IgD-negative memory B cell (primary cell): ENCODE results near the gene JMJD1C. TPM values are rescaled to one million over a fixed set of nuclear protein-coding genes. Genes with fewer than 3 reads are reported as not detected.
"Not testable (repeated sequence)": the region's sequence is repeated elsewhere in the genome, so short reads cannot be mapped to it uniquely, and the experiment has no call there.

Experiments used
- H3K27ac Mint-ChIP-seq, 3 donors: one replicate each; pipeline ENCODE4 v1.8.0; 2020 to 2022; ENCODE audit warnings: mild to moderate bottlenecking in 3 of 3, mixed read lengths in 3 of 3, moderate library complexity in 1 of 3
- H3K27me3 Mint-ChIP-seq: one replicate; pipeline ENCODE4 v1.8.0; 2021; ENCODE audit warnings: mixed read lengths
- H3K36me3 Mint-ChIP-seq: one replicate; pipeline ENCODE4 v1.8.0; 2020; ENCODE audit warnings: mild to moderate bottlenecking, mixed read lengths
- H3K4me1 Mint-ChIP-seq, 3 donors: one replicate each; pipeline ENCODE4 v1.8.0; 2020 to 2022; ENCODE audit warnings: mixed read lengths in 3 of 3, mild to moderate bottlenecking in 1 of 3
- H3K4me3 Mint-ChIP-seq, 4 donors: one replicate each; pipeline ENCODE4 v1.8.0; 2020 to 2022; ENCODE audit warnings: mild to moderate bottlenecking in 4 of 4, mixed read lengths in 4 of 4, moderate library complexity in 3 of 4
- H3K9me3 Mint-ChIP-seq, 3 donors: one replicate each; pipeline ENCODE4 v1.8.0; 2020 to 2021; ENCODE audit warnings: mixed read lengths in 3 of 3, mild to moderate bottlenecking in 1 of 3
- polyA plus RNA-seq: library from polyadenylated mRNA; unstranded; fragments of 300-500 nt; fragmentation: Illumina TruSeq; gene quantifications from one replicate; pipeline ENCODE4 v1.2.3, GENCODE V29; 2021

The JMJD1C gene
- polyA plus RNA-seq, 1 donor from 2014 or later: 107 TPM

DNA sequence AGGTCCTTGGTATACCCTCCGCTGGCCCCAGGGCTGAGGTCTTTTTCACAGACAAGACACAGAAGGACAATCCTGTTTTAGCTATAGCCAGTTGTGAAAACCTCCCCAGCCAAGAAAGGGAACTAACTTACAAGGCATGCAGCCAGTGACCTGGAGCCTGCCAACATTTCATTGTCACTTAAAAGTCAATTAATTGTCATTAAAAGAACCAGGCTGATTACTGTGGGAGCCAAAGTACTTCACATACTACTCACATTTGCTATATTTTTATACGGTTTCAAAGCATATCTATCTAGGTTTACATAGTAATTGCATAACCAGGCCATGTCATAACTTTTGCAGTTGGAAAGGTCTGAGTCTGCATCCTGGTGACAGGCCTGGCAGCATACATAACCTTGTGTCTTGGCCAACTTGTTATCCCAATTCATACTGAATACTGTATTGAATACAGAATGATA, 301.6 kb downstream of the JMJD1C start:
- Mint-ChIP-seq H3K27ac (peak overlapping the region in 1 of 3 donors; percentile 84), H3K27me3 (no peaks in the 10 kb centered on the region), H3K4me1 (peaks cover 2 to 25% (median 7%) of the 10 kb centered on the region in 3 donors), H3K9me3 (no peaks in the 10 kb centered on the region), H3K4me3 (no peak overlapping the region), H3K36me3 (peaks cover 2% of the 10 kb centered on the region)

DNA sequence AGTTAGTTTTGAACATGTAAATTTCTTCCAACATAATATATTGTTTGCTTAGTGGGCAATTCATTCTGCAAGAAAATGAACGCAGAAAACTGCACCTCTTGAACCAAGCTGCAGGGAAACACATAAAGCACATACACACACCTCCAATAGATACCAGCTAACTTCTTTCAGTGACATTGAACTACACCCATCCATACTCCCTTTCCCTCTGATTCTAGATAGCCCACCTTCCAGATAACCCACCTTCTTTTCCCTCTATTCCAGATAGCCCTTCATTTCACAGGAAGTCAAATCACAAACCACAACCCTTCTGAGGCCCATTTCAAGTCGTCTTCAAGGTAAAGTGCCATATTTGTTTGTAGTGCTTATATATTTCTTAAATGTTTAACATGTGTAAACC, 304.2 kb downstream of the JMJD1C start:
- peak overlapping the region in 1 of 4 donors; percentile 1 for H3K4me3 Mint-ChIP-seq
- peaks cover 5 to 16% (median 13%) of the 10 kb centered on the region in 3 donors for H3K4me1 Mint-ChIP-seq
- no peaks in the 10 kb centered on the region for H3K36me3 Mint-ChIP-seq

DNA sequence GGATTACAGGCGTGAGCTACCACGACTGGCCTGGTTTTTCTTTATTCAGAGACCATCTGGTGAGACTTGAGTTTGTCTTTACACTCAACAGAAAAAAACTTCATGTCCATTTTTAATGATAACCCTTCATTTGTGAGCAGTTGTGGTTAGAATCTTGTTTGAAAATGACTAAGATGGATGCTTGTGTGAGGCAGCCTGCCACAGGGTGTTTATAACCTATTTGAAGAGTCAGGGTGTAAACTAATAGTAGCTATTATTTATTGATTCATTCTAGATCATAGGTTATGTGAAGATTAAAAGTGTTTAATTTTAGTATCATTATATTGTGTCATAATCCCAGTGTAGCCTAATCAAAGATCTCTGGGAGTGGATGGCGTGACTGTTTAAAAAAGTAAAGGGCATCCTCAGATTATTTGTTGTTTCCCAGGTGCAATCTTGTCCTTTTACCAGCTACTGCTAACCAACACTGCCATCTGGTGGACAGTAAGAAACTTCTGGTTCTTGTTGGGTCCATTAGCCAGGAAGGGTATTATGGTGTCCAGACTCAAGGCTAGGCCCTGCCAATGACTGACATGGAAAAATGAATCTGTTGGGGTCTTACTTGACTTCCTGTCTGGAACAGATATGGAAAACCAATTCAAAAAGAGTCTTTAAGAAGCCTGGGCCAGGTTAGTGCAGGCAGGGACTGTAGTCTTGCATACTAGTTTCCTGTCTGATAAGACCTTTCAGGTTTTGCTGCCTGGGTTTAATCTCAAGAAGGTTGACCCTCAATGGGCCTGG, 307.7 kb downstream of the JMJD1C start:
- no peaks in the 10 kb centered on the region for H3K36me3 Mint-ChIP-seq
- H3K9me3 Mint-ChIP-seq: no peaks in the 10 kb centered on the region
- H3K27me3 Mint-ChIP-seq: no peaks in the 10 kb centered on the region
- H3K27ac Mint-ChIP-seq: peak overlapping the region; percentile 3 to 57 (median 46)
- H3K4me1 Mint-ChIP-seq: peaks cover 6 to 16% (median 12%) of the 10 kb centered on the region in 3 donors
- H3K4me3 Mint-ChIP-seq: no peak overlapping the region

More for the DNA sequence above, 304.2 kb downstream of the JMJD1C start:
- peak overlapping the region in 2 of 3 donors; percentile 21 to 68 for H3K27ac Mint-ChIP-seq
- no peaks in the 10 kb centered on the region for H3K9me3 Mint-ChIP-seq
- H3K27me3 Mint-ChIP-seq: no peaks in the 10 kb centered on the region

DNA sequence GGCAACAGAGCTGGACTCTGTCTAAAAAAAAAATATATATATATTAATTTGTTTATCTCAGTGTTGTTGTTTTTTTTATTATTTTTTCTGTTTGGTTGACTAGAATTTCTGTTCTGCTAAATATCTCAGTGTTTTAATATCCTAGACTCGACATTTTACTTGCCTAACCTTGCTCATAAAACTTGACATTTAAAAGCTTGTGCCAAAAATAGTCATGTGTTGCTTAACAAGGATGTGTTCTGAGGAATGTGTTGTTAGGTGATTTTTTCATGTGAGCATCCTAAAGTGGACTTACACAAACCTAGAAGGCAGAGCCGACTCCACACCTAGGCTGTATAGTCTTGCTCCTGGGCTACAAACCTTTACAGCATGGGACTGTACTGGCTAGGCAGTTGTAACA, 309.5 kb downstream of the JMJD1C start:
- no peaks in the 10 kb centered on the region for H3K27me3 Mint-ChIP-seq
- H3K27ac Mint-ChIP-seq: peak overlapping the region in 1 of 3 donors; percentile 82
- H3K36me3 Mint-ChIP-seq: no peaks in the 10 kb centered on the region
- H3K9me3 Mint-ChIP-seq: no peaks in the 10 kb centered on the region
- no peak overlapping the region for H3K4me3 Mint-ChIP-seq
- peaks cover 4 to 10% (median 5%) of the 10 kb centered on the region in 3 donors for H3K4me1 Mint-ChIP-seq

DNA sequence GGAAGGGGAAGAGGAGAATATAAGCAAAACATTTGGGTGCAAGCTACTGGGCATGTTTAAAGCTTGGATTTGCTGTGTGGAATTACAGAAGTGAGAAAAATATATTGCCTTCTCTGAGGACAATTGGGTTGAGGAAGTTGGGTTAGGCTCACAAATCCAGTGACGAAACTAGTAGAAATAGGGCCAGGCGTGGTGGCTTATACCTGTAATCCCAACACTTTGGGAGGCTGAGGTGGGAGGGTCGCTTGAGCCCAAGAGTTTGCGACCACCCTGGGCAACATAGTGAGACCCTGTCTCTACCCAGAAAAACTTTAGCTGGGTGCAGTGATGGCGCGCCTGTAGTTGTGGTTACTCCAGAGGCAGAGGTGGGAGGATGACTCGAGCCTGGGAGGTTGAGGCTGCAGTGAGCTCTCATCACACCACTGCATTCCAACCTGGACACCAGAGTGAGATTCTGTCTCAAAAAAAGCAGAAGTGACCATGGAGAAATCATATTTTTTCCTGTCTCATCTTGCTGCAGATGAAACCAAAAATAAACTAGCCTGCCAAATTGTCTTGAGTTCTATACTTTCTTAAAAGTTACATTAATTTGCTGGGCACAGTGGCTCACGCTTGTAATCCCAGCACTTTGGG, 310.3 kb downstream of the JMJD1C start:
- no peaks in the 10 kb centered on the region for H3K36me3 Mint-ChIP-seq

DNA sequence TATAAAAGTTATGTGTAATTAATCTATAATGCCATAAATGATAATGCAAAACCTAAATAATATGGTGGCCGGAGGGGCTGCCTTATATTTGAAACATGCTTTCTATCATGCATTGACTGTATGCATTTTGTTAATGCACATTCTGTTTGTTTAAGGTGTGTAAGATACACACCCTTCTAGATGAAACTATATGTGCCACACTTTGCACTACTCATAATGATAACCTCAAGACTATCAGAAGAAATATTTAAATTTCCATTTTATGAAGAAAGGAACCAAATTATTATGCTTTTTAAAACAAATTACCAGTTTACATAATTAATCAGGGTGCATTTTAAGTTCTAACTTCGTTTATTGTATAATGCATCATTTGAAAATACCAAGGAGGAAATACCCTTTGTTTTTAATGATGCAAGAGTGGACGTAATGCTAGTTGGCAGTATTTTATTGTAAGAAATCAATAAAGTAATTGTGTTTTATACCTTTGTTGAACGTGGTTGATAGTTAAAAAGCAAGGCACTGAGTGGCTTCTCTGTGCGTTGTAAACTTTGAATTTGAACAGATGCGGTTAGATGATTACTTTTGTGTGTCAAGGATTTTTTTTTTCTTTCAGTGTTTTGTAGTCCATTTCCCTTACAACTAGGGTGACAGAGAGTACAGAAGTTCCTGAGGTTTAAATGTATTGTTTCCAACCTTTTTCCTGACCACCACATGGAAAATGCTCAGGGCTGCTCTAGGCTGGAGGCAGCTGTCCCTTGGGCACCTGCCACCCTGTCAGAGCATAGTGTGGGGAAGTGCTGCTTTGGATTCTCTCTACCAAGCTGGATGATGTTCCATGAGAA, 311.0 kb downstream of the JMJD1C start:
- peak overlapping the region in 1 of 3 donors; percentile 16 for H3K27ac Mint-ChIP-seq
- H3K27me3 Mint-ChIP-seq: no peaks in the 10 kb centered on the region
- peaks cover under 1 to 10% (median 8%) of the 10 kb centered on the region in 3 donors for H3K4me1 Mint-ChIP-seq
- no peaks in the 10 kb centered on the region for H3K36me3 Mint-ChIP-seq
- H3K9me3 Mint-ChIP-seq: no peaks in the 10 kb centered on the region
- peak overlapping the region in 1 of 4 donors; percentile 29 for H3K4me3 Mint-ChIP-seq

More for the DNA sequence above, 310.3 kb downstream of the JMJD1C start:
- H3K4me3 Mint-ChIP-seq: no peak overlapping the region
- peak overlapping the region in 2 of 3 donors; percentile 16 to 82 for H3K27ac Mint-ChIP-seq
- no peaks in the 10 kb centered on the region for H3K9me3 Mint-ChIP-seq
- H3K4me1 Mint-ChIP-seq: peaks cover 4 to 10% (median 7%) of the 10 kb centered on the region in 3 donors
- H3K27me3 Mint-ChIP-seq: no peaks in the 10 kb centered on the region

DNA sequence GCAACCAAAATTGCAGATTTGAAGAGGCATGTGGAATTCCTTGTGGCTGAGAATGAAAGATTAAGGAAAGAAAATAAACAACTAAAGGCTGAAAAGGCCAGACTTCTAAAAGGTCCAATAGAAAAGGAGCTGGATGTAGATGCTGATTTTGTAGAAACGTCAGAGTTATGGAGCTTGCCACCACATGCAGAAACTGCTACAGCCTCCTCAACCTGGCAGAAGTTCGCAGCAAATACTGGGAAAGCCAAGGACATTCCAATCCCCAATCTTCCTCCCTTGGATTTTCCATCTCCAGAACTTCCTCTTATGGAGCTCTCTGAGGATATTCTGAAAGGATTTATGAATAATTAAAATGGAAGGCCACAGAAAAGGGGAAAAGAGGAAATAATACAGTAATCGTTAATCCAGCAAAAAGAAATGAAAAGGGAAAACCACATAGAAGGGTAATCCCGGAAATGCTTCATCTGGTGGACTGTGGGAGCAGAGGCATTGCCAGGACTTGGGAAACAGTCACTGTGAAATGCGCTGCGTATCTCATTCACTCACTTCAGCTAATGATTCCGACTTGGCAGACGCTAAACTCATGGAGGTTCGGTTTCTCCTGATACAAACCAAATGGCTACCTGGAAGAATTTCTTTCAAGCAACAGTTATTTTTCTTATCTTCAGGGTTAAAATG, 311.8 kb downstream of the JMJD1C start:
- H3K4me1 Mint-ChIP-seq: peaks cover 7 to 10% (median 10%) of the 10 kb centered on the region in 3 donors
- not testable (repeated sequence) for H3K27me3 Mint-ChIP-seq, H3K4me3 Mint-ChIP-seq, H3K36me3 Mint-ChIP-seq, H3K9me3 Mint-ChIP-seq, H3K27ac Mint-ChIP-seq

DNA sequence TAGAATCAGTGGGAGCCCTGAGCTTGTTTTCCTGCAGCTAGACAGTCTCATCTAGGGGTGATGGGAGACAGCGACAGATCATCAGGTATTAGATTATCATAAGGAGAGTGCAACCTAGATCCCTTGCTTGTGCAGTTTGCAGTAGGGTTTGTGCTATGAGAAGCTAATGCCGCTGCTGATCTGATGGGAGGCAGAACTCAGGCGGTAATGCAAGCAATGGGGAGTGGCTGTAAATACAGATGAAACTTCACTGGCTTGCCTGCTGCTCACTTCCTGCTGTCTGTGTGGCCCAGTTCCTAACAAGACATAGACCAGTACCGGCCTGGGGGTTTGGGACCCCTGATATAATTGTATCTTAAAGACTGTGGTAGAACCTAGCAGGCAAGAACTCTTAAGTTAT, 315.0 kb downstream of the JMJD1C start:
- peaks cover 7% of the 10 kb centered on the region for H3K36me3 Mint-ChIP-seq

DNA sequence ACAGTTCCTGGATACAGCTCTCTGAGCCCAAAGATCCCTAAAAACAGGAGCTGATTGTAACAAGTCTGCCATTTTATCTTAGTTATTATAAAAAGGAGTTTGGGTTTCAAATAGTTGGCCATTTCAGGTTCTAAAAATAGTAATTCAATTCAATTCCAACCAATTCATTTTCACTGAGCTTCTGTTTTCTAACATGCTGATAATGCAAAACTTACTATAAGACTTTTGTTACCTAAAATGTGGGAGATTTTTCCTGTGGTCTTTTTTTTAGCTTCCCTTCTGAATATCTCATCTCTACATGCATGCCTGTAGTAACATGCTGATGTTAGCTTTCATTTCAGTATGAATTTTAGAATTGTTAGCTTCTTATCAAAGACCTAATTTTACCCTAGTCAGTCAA, 319.3 kb downstream of the JMJD1C start:
- Mint-ChIP-seq H3K9me3 (no peaks in the 10 kb centered on the region), H3K27ac (no peak overlapping the region), H3K36me3 (peaks cover 10% of the 10 kb centered on the region), H3K4me1 (peaks cover 24 to 41% (median 39%) of the 10 kb centered on the region in 3 donors), H3K27me3 (no peaks in the 10 kb centered on the region), H3K4me3 (no peak overlapping the region)

More for the DNA sequence above, 315.0 kb downstream of the JMJD1C start:
- Mint-ChIP-seq H3K9me3 (no peaks in the 10 kb centered on the region), H3K4me1 (peaks cover 4 to 23% (median 18%) of the 10 kb centered on the region in 3 donors), H3K4me3 (no peak overlapping the region), H3K27ac (no peak overlapping the region), H3K27me3 (no peaks in the 10 kb centered on the region)

DNA sequence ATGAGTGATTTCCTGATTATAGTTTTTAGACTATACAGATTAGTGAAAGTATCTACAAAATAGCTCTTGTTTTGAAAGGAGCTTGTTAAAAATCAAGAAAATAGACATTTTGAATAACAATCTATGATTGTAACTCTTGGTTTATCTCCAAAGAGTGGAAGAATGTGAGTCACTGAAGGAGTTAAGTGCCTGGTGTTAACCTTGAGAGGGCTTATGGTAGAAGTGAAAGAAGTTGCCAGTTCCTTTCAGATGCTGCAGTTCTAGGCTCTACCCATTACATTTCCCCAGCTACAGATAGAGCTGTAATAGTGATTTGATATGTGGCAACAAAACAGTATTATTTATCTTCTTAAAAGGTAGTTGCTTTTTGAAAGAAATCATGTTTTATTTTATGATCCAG, 320.0 kb downstream of the JMJD1C start:
- Mint-ChIP-seq H3K36me3 (peaks cover 10% of the 10 kb centered on the region), H3K4me1 (peaks cover 25 to 42% (median 42%) of the 10 kb centered on the region in 3 donors), H3K27me3 (no peaks in the 10 kb centered on the region), H3K9me3 (no peaks in the 10 kb centered on the region), H3K27ac (peak overlapping the region in 1 of 3 donors; percentile 41), H3K4me3 (peak overlapping the region in 1 of 4 donors; percentile 73)

DNA sequence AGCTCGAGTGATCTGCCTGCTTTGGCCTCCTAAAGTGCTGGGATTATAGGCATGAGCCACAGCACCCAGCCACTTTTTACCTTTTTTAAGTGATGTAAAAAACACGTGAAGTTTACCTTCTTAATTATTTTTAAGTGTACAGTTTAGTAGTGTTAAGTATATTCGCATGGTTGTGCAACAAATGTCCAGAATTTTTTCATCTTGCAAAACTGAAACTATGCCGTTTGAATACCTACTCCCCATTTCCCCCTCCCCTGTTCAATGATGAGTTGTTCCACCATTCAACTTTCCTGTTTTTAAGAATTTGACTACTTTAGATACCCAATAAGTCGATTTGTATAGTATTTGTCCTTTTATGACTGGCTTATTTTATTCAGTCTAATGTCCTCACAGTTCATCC, 321.8 kb downstream of the JMJD1C start:
- H3K27ac Mint-ChIP-seq: no peak overlapping the region
- H3K36me3 Mint-ChIP-seq: peaks cover 8% of the 10 kb centered on the region

DNA sequence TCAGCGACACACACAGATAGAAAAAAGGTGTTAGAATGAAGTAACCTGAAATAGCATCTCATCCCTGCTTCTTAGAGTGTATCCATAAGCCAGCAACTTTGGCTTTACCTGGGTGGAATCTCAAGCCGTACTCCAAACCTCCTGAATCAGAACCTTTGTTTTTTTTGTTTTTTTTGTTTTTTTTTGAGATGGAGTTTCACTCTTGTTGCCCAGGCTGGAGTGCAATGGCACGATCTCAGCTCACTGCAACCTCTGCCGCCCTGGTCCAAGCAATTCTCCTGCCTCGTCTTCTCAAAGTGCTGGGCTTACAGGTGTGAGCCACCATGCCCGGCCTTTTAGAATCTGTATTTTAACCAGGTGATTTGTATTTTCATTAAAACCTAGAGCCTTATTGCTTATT, 323.6 kb downstream of the JMJD1C start:
- H3K27me3 Mint-ChIP-seq: no peaks in the 10 kb centered on the region
- H3K4me1 Mint-ChIP-seq: peaks cover 38 to 53% (median 40%) of the 10 kb centered on the region in 3 donors
- H3K4me3 Mint-ChIP-seq: peak overlapping the region in 2 of 4 donors; percentile 40 to 63
- H3K36me3 Mint-ChIP-seq: peaks cover 8% of the 10 kb centered on the region
- no peaks in the 10 kb centered on the region for H3K9me3 Mint-ChIP-seq
- H3K27ac Mint-ChIP-seq: peak overlapping the region in 1 of 3 donors; percentile 63

More for the DNA sequence above, 321.8 kb downstream of the JMJD1C start:
- Mint-ChIP-seq H3K9me3 (no peaks in the 10 kb centered on the region), H3K4me3 (peak overlapping the region in 1 of 4 donors; percentile 38), H3K4me1 (peaks cover 28 to 46% (median 42%) of the 10 kb centered on the region in 3 donors), H3K27me3 (no peaks in the 10 kb centered on the region)

DNA sequence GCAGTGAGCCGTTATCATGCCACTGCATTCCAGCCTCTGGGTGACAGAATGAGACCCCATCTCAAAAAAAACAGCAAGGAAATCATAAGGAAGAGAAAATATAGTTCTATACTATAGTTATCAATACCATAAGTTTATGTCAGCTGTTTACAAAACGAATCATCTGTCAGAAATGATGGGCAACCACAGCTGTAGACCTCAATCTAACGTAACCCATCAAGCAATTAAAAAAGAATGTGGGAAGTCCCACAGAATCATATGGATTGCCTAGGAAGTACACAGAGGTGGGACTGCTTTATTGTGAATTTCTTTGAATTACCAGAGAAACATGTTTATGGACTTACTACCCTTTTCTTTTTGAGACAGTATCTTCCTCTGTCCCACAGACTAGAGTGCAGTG, 325.7 kb downstream of the JMJD1C start:
- Mint-ChIP-seq H3K4me3 (no peak overlapping the region), H3K4me1 (peaks cover 42 to 53% (median 42%) of the 10 kb centered on the region in 3 donors), H3K9me3 (no peaks in the 10 kb centered on the region), H3K36me3 (peaks cover 3% of the 10 kb centered on the region), H3K27me3 (no peaks in the 10 kb centered on the region), H3K27ac (no peak overlapping the region)

DNA sequence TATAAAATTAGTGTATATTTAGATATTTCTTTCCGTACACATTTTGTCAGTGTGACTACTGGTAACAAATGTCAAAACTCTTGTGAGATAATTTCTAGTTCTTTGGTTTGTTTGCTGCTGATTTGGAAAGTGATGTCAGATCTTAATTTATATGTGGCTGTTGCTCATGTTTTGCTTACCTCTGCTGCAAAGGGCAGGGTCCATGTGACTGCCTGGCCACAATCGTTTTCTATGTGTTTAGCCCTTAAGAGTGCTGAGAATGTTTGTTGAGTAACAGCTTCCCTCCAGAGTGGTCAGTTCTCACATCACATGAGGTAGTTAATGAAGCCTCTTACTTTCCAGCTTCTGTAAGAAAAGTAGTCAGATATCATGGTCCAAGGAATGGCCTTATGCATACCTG, 328.5 kb downstream of the JMJD1C start:
- no peak overlapping the region for H3K27ac Mint-ChIP-seq

More for the DNA sequence above, 328.5 kb downstream of the JMJD1C start:
- H3K36me3 Mint-ChIP-seq: no peaks in the 10 kb centered on the region
- peaks cover 34 to 51% (median 38%) of the 10 kb centered on the region in 3 donors for H3K4me1 Mint-ChIP-seq
- no peaks in the 10 kb centered on the region for H3K27me3 Mint-ChIP-seq
- H3K9me3 Mint-ChIP-seq: peaks cover 0 to 2% (median 0%) of the 10 kb centered on the region in 3 donors
- H3K4me3 Mint-ChIP-seq: peak overlapping the region in 2 of 4 donors; percentile 43 to 76
